Prostate gland (tissue), 2 donors: ENCODE data around the gene CDV3. TPM values are rescaled to one million over a fixed set of nuclear protein-coding genes. Genes with fewer than 3 reads are reported as not detected.

Source experiments
- DNase-seq: peaks from one replicate; pipeline ENCODE4 v3.0.0-alpha.2; 2019; ENCODE audit warnings: low spot score
- H3K27ac ChIP-seq, 2 donors: fragments of 200-600 bp; sonication (generic); 2 replicates each; pipeline ENCODE4 v1.5.1; 2017 to 2019
- H3K27me3 ChIP-seq: fragments of 200-600 bp; sonication (generic); replicated peaks from 2 replicates; pipeline ENCODE4 v1.5.1; 2019; ENCODE audit not compliant: insufficient read depth
- H3K36me3 ChIP-seq, 2 donors: fragments of 200-600 bp; sonication (generic); 1 replicate in 1 of 2; 2 replicates in 1 of 2; pipeline versions ENCODE4 v1.5.1 to v1.8.1; 2017 to 2019
- H3K4me1 ChIP-seq: fragments of 200-600 bp; sonication (generic); replicated peaks from 2 replicates; pipeline ENCODE4 v1.5.1; 2019
- H3K4me3 ChIP-seq, 2 donors: fragments of 200-600 bp; sonication (generic); 2 replicates each; pipeline ENCODE4 v1.5.1; 2017 to 2019
- H3K9me3 ChIP-seq: fragments of 200-600 bp; sonication (generic); 2 replicates; pipeline ENCODE4 v1.5.1; 2017
- POLR2A ChIP-seq: fragments of 450-650 bp; IDR thresholded peaks from one replicate; pipeline ENCODE4 v1.6.1; 2016; ENCODE audit warnings: antibody characterized with exemption, mild to moderate bottlenecking
- POLR2AphosphoS5 ChIP-seq: sonication (generic); formaldehyde crosslinking; IDR thresholded peaks from one replicate; pipeline ENCODE4 v1.6.1; 2017; ENCODE audit warnings: antibody characterized with exemption
- WGBS: methylation state at CpG from one replicate; pipeline ENCODE4 v1.1.5; 2018; 5-methylcytosine and 5-hydroxymethylcytosine counted together
- intact Hi-C: fragments of 100-400 bp; cut with DNase I; formaldehyde crosslinking; loops from one replicate; pipeline ENCODE4 v1.14.2; 2022
- small RNA-seq, 2 donors: library from RNA; depleted of rRNA; stranded (forward); fragments of <200 nt; gene quantifications; one replicate each; pipeline ENCODE3, GENCODE V24; 2016
- total RNA-seq, 2 donors: library from RNA; depleted of rRNA; stranded (reverse); fragments of >200 nt; gene quantifications; one replicate each; pipeline ENCODE4 v1.1.0, GENCODE V29; 2016
- TF ChIP-seq, protein P1 (sequence below), 4 experiments: fragments of 200-600 bp in 2 of 4; fragments of 450-650 bp in 2 of 4; sonication (generic) in 2 of 4; IDR thresholded peaks; 1 replicate in 3 of 4; 2 replicates in 1 of 4; pipeline ENCODE4 v1.5.1; 2016 to 2019; ENCODE audit warnings: antibody characterized with exemption in 4 of 4, mild to moderate bottlenecking in 2 of 4, moderate library complexity in 2 of 4

CDV3 gene
- total RNA-seq, 2 donors from 2014 or later = 68.8 to 105 TPM

DNA sequence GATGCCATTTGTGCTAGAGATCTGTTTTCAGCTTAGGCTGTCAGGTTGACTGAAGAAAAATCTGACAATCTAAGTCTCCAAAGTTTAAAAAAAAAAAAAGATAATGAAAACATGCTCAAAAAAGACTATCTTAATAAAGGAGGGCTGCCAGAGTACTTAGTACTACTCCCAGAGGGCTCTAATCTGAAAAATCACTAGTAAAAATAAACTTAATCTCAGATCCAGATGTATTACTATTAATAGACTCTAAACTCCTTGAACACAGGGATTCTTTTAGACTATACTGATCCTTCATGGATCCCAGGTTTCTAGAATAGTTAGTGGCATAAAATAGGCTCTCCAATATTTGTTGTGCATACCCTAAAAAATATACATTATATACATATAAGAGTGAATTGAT lies 54.3 kb downstream of the CDV3 start:
- Histone ChIP-seq H3K36me3 (no peaks in the 10 kb centered on the region), H3K4me1 (no peaks in the 10 kb centered on the region), H3K9me3 (no peaks in the 10 kb centered on the region), H3K4me3 (no peak overlapping the region), H3K27ac (no peak overlapping the region), H3K27me3 (no peaks in the 10 kb centered on the region)
- intact Hi-C loops = no loop called here
- DNase-seq = no peak
- TF ChIP-seq POLR2A = no peak
- TF ChIP-seq, protein P1, sequence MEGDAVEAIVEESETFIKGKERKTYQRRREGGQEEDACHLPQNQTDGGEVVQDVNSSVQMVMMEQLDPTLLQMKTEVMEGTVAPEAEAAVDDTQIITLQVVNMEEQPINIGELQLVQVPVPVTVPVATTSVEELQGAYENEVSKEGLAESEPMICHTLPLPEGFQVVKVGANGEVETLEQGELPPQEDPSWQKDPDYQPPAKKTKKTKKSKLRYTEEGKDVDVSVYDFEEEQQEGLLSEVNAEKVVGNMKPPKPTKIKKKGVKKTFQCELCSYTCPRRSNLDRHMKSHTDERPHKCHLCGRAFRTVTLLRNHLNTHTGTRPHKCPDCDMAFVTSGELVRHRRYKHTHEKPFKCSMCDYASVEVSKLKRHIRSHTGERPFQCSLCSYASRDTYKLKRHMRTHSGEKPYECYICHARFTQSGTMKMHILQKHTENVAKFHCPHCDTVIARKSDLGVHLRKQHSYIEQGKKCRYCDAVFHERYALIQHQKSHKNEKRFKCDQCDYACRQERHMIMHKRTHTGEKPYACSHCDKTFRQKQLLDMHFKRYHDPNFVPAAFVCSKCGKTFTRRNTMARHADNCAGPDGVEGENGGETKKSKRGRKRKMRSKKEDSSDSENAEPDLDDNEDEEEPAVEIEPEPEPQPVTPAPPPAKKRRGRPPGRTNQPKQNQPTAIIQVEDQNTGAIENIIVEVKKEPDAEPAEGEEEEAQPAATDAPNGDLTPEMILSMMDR (IDR thresholded peaks at IDR 0.05) = no peak
- TF ChIP-seq POLR2AphosphoS5 = no peak

DNA sequence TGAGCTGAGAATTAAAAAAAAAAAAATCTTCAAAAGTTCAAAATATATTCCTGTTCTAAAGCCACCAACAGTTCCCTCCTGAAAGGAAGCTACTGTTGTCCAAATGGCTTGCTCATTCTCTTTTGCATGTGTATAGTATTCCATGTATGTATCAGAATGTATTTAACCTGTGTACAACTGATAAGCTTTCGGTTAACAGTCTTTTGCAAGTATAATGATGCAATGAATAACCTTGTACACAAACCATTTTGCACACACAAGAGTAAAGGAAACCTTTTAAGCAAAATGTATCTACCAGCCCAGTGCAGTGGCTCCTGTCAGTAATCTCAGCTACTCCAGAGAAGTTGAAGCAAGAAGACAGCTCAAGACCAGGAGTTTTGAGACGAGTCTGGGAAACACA lies 55.7 kb downstream of the CDV3 start:
- Histone ChIP-seq H3K27ac (no peak overlapping the region), H3K36me3 (no peaks in the 10 kb centered on the region)
- 90% methylated on average over 2 of the region's 2 CpGs for WGBS

DNA sequence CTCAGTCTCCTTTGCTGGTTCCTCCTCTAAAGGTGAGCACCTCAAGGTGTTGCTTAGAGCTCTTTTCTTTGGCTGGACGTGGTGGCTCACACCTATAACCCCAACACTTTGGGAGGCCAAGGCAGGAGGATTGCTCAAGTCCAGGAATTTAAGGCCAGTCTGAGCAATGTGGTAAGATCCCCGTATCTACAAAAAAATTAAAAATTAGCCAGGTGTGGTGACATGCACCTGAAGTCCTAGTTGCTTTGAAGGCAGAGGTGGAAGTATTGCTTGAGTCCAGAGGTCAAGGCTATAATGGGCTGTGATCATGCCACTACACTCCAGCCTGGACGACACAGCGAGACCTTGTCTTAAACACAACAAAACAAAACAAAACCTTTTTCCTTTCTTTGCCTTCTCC lies 60.0 kb downstream of the CDV3 start:
- intact Hi-C loops = no loop called here
- Histone ChIP-seq H3K4me3 (no peak overlapping the region), H3K4me1 (no peaks in the 10 kb centered on the region), H3K27ac (no peak overlapping the region), H3K36me3 (no peaks in the 10 kb centered on the region), H3K9me3 (no peaks in the 10 kb centered on the region), H3K27me3 (no peaks in the 10 kb centered on the region)
- TF ChIP-seq, protein P1 (IDR thresholded peaks at IDR 0.05) = no peak
- TF ChIP-seq POLR2A (no peak), POLR2AphosphoS5 (no peak)
- DNase-seq = no peak
- WGBS = 94% methylated on average over 4 of the region's 4 CpGs

More for the DNA sequence above, 55.7 kb downstream of the CDV3 start:
- TF ChIP-seq POLR2AphosphoS5 (no peak), POLR2A (no peak)
- TF ChIP-seq, protein P1 (IDR thresholded peaks at IDR 0.05) = no peak
- Histone ChIP-seq H3K4me1 (no peaks in the 10 kb centered on the region), H3K4me3 (no peak overlapping the region), H3K9me3 (no peaks in the 10 kb centered on the region), H3K27me3 (no peaks in the 10 kb centered on the region)
- intact Hi-C loops = no loop called here
- no peak for DNase-seq

Small RNA genes lying within 50 kb of the gene (small RNA-seq; reads per million reads assigned to genes)
- gene AC022296.2 (0 reads per million in 2 donors), gene RF00438 (0 reads per million in 2 donors)

Other genes starting within 250 kb of the CDV3 start
- not detected for gene BFSP2, start 173.6 kb upstream of the CDV3 start, total RNA-seq
- gene TOPBP1, start 88.3 kb downstream of the CDV3 start, total RNA-seq = 10 to 100 TPM; 15.6 to 25.3 TPM
- gene TF, start 172.7 kb downstream of the CDV3 start, total RNA-seq = 10 to 100 TPM; 15.1 to 57.9 TPM
- 10 to 100 TPM; 25.5 to 29.1 TPM for gene SRPRB, start 232.1 kb downstream of the CDV3 start, total RNA-seq